NCI-H2107 (cell line): ENCODE data around the gene ALDH9A1.
A peak's percentile ranks its signal among the peaks of the same experiment; 100 is the strongest.
"Not testable (repeated sequence)": the region's sequence is repeated elsewhere in the genome, so short reads cannot be mapped to it uniquely, and the experiment has no call there.

Experiments used
- DNase-seq: peaks from one replicate; lab custom pipeline; 2025; lab: John Stamatoyannopoulos, UW

Gene ALDH9A1

DNA sequence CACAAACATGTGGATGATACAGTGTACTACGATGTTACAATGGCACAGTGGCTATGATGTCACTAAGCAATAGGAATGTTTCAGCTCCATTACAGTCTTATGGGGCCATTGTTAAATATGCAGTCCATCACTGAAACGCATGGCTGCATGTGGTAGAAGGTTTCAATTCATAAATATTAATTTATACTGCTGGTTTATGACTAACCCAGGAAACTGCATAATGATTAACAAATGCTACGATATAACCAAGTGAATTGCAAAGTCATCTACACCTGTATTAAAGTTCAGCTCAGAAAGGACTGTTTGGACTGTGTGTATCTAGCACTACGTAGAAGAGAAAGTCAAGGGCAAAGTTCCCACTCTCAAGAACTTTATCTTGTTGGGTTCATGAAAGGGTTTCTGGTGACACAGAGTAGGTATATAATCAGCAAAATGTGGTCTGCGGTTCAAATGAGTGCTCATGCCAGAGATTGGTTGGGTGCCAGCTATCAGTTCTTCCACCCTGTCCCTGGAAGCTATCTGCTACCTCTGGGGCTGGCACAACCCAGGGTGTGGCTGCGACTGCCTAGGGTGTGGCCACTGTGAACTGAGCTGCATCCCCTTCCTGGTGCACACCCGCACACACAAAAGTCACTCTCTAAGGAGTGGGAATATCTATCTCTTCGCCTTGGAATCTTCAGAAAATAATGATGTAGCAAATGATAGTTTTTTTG, 52.6 kb downstream of the ALDH9A1 start:
- no peak for DNase-seq

DNA sequence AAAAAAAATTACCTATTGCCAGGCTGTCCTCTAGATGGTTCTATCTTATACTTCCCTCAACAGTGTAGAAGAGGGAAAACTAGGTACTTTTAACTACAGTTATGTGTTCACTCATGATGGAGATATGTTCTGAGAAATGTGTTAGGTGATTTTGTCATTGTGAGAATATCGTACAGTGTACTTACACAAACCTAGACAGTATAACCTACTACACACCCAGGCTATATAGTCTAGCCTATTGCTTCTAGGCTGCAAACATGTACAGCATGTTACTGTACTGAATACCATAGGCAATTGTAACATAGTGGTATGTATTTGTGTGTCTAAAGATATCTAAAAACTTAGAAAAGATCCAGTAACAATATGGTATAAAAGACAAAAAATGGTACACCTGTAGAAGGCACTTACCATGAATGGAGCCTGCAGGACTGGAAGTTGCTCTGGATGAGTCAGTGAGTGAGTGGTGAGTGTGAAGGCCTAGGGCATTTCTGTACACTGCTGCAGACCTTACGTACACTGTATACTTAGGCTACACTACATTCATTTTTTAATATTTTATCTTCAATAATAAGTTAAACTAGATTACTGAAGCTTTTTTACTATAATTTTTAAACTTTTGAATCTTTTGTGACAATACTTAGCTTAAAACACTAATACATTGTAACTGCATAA, 54.2 kb downstream of the ALDH9A1 start:
- DNase-seq, result no peak

- DNase-seq, result no peak
Observed at GRCh38 chr1:165641231-165641987, 57.0 kb downstream of the ALDH9A1 start.

DNA sequence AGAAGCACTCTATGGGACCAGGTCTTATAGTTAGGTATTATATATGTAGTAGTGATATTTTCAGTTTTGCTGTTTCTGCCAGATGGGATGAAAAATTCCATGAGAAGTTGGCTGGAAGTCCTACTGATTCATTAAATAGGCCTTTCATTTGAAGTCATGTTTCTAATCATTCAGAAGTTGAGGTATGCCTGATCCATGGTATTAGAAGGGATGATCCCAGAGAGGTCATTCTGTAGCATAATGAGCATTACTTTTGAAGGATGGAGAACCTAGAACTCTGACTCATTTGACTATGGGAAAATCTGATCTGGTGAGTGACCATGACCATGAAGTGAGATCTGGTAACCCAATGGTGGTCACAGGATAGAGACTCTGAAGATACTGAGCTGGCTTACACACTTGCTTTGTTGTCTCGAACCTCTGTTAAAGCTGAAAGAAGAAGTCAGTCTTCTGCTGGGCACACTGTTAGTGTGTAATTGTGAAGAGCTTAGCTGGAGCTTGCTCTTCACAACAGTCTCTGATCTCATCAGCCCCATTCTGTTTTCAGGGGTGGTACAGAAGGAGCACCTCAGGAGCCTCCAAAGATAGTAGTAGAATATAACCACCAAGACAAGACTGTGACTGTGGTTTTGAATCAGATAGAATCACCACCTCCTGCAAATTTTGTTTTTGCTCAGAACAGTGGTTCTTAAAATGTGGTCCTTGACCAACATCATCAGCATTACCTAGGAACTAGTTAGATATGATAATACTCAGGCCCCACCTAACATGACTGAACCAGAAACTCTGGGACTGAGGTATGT, 58.3 kb downstream of the ALDH9A1 start:
- DNase-seq, result no peak

DNA sequence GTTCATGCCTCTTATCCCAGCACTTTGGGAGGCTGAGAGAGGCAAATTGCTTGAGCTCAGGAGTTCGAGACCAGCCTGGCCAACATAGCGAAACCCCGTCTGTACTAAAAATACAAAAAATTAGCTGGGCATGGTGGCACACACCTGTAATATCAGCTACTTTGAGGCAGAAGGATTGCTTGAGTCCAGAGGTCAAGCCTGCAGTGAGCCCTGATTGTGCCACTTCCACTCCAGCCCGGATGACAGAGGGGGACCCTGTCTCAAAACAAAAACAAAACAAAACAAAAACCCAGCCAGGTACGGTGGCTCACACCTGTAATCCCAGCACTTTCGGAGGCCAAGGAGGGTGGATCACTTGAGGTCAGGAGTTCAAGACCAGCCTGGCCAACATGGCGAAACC, 60.2 kb downstream of the ALDH9A1 start:
- DNase-seq, result not testable (repeated sequence)

GRCh38 chr1:165637427-165637826, 60.9 kb downstream of the ALDH9A1 start:
- no peak for DNase-seq

DNA sequence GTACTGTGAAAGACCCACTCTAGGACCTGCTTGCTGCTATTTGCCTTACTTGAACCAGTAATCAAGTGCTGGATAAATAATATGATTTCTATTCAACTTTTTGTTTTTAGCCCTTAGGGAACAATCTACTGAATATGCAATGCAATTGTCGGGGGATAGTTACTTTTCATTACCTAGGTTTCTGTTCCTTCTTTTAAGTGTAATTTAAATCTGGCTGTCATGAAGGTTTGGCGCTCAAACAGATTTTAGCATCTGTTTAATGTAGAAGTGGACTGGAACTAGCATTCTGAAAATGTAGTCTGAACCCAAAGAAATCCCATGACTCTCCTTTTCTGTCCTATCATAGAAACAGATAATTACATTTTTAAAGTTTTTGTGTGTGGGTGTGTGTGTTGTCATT, 62.5 kb downstream of the ALDH9A1 start:
- DNase-seq, result no peak

GRCh38 chr1:165635329-165635728, 63.0 kb downstream of the ALDH9A1 start:
- no peak for DNase-seq

DNA sequence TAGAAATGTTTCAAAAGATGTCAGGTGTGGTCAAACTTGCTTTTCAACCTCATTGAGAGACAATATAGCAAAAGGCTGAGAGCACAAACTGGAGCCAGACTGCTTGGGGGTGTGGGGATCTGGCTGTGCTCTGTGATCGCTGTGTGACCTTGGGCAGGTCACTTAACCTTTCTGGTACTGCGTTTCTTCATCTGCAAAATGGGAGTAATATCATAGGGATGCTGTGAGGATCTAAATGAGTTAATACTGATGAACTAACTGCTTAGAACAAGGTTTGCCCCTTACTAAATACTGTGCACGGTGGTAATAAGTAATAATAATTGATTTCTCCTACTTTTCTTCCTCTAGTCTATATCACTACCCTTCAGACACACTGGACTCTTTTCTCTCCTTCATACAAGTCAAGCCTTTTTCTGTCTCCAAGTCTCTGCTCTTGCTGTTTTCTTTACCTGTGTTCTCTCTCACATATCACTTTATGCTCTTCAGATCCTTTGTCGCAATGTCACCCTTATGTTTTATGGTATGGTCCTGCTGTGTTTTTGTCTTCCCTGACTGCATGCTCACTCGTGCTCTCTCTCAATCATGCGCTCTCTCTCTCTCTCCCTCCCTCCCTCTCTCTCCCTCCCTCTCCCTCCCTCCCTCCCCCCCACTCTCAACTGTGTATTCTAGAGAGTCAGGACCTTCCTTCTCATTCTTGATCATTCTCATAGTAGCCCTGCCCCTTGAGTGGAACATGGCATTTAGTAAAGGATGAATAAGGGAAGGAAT, 64.0 kb downstream of the ALDH9A1 start:
- DNase-seq, result no peak

DNA sequence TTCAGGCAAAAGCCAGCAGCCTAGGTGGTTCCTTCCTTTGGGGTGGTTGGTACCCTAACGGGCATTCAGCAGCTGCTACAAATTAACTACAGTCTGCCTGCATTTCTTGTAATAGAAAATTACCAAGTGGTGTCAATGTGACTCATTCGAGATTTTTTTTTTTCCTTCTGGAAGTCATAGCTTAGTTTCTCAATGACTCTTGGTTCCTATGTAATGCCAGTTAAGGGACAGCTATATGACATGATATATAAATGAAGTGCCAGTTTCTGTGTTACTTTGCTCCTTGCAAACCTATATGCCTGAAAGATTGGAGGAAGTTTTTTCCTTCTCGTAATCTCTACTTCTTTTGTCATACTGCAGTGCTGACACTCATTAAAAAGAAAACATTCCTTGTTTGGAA, 64.7 kb downstream of the ALDH9A1 start:
- no peak for DNase-seq

GRCh38 chr1:165632491-165632890, 65.9 kb downstream of the ALDH9A1 start:
- no peak for DNase-seq

DNA sequence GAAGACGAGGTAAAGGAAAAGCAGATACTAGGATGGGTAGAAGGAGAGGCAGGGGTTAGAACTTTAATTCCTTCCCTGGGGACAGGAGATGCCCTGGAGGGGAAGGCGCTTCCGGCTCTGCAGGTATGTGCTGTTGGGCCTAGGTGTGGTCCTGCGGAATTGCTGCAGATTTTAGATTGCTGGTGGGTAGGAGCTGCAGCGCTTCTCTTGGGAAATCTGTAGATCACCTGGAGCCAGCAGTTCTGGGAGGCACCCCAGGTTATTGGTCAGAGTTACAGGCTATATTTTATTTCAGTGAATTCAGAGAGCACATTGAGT, 66.3 kb downstream of the ALDH9A1 start:
- DNase-seq, result no peak

DNA sequence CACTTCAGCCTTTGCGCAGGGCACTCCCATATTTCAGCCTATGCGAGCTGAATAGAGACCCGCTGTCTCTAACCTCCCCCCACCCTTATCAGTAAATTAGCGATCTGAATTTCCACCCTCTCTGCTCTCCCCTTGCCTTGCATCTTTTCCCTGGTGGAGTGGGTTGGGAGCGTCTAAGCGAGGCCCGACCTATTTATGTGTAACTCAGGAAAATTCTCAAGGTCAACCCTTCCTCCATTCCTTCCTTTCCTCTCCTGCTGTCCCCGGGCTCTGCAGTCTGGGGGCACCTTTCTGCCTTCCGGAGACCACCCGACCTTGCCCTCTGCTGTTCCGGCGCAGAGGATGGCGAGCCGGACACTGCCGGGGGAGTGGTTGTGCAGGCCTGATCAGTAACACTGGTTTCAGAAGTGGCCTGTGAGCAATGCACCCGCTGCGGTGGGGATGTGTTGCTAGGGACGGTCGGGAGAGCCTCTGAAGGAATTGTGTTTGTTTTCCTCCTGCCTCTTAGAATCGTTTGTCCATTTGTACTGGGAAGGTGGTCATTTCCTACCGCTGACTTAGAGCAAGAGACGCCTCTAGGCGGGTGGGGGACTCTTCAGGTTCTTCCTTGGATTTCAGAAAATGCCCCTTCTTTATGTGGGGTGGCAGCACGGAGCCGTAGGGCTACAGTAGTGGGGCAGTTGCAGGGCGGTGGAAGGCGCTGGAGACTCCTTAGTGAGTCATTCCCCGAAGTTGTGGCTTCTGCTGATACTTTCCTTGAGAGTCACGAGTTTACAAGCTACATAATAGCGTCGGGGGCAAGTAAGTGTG, 66.8 kb downstream of the ALDH9A1 start:
- no peak for DNase-seq

- DNase-seq, result peak; percentile 92
Observed at GRCh38 chr1:165630629-165631341, 67.6 kb downstream of the ALDH9A1 start, which contains the start of gene MGST3. TSS of gene MGST3 (plus strand) at chr1:165631234. CDS start at chr1:165649848, 18,614 bp downstream.

DNA sequence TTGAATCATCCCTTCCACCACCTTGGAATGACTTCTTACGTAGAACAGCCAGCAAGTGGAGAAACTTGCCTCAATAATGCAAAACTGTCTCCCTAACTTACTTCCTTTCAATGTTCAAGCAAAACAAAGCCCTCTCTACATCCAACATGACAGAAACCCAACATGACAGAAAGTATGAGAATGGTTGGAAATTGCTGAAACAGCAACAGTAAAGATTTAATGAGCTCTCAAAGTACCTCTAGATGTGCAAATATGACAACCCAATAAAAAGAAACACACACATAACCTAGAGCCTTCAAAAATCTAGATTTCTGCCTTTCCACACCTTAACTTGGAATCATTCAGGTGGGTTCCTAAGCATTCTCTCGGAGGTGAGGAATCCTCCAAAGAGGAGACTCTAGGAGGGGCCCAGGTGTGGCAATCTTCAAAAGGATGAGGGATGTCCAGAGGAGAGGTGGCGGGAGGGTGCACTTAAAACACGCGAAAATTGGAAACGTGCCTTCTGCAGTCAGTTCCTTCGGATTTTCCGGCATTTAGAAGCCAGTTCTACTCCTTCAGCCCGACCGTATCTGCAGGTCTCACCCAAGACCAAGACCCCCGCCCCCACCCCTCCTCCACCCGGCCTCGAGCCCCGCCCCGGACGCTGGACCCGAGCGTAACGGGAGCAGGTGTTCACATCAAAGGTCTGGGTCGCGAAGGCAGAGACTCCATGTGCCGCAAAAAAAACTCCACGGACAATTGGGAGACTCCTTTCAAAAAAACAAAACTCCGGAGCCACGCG, 68.3 kb downstream of the ALDH9A1 start:
- DNase-seq, result no peak

DNA sequence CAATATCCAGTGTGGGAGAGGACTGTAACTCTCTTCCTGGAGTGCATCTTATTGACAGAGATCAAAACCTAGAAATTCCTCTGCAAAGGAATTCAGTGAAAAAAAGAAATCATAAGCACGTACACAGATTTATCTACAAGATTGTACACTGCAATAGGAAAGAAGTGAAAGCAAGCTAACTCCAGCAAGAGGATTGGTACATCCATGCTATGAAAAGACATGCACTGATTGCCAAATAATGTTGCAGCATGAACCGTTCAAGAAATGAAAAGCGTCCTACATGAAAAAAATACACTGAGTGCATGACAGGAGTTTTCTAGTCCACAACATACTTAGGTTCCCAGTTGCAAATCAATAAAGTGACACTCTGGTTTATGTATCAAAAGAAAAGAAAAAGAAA, 69.2 kb downstream of the ALDH9A1 start:
- DNase-seq, result no peak

- DNase-seq, result no peak
Observed at GRCh38 chr1:165628147-165628822, 70.1 kb downstream of the ALDH9A1 start.

DNA sequence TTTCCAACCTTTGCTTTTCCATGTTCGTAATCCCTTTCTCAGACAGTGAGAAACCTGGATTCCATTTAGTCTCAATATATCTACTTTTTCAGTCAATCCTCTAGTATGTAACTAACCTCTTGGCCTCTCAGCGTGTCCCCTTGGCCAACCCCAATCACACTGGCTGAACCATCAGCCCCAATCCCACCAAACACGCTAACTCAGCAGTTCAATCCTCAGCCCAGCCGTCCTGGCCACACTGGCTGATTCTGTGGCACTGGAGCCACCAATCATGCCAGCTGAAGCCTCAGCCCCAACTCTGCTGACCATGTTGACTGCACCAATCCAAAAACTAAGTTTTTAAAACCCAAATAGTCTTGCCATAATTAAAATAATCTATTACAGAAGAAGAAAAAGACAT, 73.9 kb downstream of the ALDH9A1 start:
- DNase-seq, result no peak

DNA sequence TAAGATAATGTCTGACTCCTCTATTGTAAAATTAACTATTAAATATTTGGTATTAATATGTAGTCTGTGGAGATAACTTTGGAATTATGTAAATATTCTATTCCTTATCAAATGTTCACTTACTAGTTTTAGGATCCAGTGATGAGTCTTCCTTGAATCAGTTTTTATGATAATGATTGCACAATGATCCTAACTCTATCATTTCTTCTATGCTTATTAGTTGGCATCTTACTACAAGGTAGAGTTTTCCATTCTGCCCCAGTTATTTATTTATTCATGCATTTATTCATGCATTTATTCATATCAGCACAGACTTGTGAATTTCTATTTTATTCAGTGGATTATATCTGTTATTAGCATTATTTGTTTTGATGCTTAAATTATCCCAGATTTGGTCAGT, 74.7 kb downstream of the ALDH9A1 start:
- no peak for DNase-seq
